Stimulated activated memory B cell treated with anti-CD40 and anti-IgM and Interleukin-4, amounts not matched to agents 10 μg/mL and 1 μg/mL and 100 μg/mL, for 72 hours (primary cell): ENCODE measurements around the gene ABHD4.
"Not testable (repeated sequence)": the region's sequence is repeated elsewhere in the genome, so short reads cannot be mapped to it uniquely, and the experiment has no call there.

Experiments used
- ATAC-seq: fragments of 150-1000 bp; cut with Tn5 transposase; 2 replicates; pipeline ENCODE4 v1.10.0; 2021
- H3K27ac Mint-ChIP-seq: one replicate; pipeline ENCODE4 v1.8.0; 2022; ENCODE audit warnings: mild to moderate bottlenecking, mixed read lengths
- H3K27me3 Mint-ChIP-seq: one replicate; pipeline ENCODE4 v1.8.0; 2022; ENCODE audit warnings: mixed read lengths
- H3K36me3 Mint-ChIP-seq: one replicate; pipeline ENCODE4 v1.8.0; 2022; ENCODE audit warnings: mixed read lengths
- H3K4me1 Mint-ChIP-seq: one replicate; pipeline ENCODE4 v1.8.0; 2022; ENCODE audit warnings: mixed read lengths
- H3K4me3 Mint-ChIP-seq: one replicate; pipeline ENCODE4 v1.8.0; 2022; ENCODE audit warnings: mild to moderate bottlenecking, moderate library complexity, mixed read lengths
- H3K9me3 Mint-ChIP-seq: one replicate; pipeline ENCODE4 v1.8.0; 2022; ENCODE audit warnings: mixed read lengths

Gene ABHD4, protein sequence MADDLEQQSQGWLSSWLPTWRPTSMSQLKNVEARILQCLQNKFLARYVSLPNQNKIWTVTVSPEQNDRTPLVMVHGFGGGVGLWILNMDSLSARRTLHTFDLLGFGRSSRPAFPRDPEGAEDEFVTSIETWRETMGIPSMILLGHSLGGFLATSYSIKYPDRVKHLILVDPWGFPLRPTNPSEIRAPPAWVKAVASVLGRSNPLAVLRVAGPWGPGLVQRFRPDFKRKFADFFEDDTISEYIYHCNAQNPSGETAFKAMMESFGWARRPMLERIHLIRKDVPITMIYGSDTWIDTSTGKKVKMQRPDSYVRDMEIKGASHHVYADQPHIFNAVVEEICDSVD

DNA sequence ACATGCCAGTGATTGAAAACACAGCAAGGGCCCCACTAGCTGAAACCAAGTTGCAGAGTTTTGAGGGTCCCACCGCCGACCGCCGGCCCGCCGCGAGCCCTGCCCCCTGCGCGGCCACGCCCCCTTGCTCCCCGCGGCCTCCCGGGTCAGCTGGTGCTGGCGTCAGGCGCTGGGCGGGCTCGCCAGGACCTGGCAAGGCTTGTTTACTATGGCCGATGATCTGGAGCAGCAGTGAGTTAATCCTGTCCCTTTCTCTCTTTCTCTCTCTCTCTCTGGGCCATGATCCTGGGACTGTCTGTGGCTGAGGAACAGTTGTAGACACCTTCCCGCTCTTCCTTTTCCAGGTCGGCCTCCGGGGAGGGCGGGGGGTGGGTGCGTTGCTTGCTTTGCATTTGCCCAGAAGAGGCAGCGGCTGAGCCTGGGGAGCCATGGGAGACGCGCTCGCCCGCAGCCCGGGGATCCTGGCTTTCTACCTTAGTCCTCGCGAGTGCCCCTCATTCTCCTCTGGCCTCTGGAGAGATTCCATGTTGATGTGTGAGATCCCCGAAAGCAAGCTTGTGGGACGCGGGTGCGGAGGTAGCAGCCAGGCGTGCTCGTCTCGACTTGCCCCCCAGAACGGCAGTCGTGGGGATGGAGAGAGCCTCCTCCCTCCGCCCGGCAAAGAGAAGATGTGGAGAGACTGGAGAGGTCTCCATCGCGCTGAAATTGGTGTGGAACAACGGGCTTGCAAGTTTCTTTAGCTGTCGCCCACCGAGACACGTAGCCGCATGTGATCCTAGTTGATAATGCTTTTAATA is at the start of gene ABHD4:
Gene ABHD4 (plus strand): TSS at position 202 of the 797 bp plus-strand sequence. CDS start 7 bp downstream, at position 209.
- peak; percentile 98 for ATAC-seq
- peak within 1 kb of the TSS; percentile 92 for H3K4me3 Mint-ChIP-seq

DNA sequence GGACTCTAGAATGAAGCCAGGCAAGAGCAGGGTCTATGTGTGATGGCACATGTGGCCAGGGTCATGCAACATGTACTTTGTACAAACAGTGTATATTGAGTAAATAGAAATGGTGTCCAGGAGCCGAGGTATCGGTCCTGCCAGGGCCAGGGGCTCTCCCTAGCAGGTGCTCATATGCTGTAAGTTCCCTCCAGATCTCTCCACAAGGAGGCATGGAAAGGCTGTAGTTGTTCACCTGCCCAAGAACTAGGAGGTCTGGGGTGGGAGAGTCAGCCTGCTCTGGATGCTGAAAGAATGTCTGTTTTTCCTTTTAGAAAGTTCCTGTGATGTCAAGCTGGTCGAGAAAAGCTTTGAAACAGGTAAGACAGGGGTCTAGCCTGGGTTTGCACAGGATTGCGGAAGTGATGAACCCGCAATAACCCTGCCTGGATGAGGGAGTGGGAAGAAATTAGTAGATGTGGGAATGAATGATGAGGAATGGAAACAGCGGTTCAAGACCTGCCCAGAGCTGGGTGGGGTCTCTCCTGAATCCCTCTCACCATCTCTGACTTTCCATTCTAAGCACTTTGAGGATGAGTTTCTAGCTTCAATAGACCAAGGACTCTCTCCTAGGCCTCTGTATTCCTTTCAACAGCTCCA is 48.7 kb upstream of the ABHD4 start:
- Mint-ChIP-seq H3K27ac (peak overlapping the region; percentile 98), H3K27me3 (no peaks in the 10 kb centered on the region), H3K4me3 (no peak overlapping the region), H3K36me3 (peaks cover 39% of the 10 kb centered on the region), H3K4me1 (peaks cover 82% of the 10 kb centered on the region), H3K9me3 (no peaks in the 10 kb centered on the region)
- ATAC-seq: no peak

More for the DNA sequence above, at the start of gene ABHD4:
- H3K4me1 Mint-ChIP-seq: peaks cover 35% of the 10 kb centered on the region
- no peaks in the 10 kb centered on the region for H3K27me3 Mint-ChIP-seq
- H3K36me3 Mint-ChIP-seq: peaks cover 19% of the 10 kb centered on the region
- H3K27ac Mint-ChIP-seq: peak within 1 kb of the TSS; percentile 89
- no peaks in the 10 kb centered on the region for H3K9me3 Mint-ChIP-seq

DNA sequence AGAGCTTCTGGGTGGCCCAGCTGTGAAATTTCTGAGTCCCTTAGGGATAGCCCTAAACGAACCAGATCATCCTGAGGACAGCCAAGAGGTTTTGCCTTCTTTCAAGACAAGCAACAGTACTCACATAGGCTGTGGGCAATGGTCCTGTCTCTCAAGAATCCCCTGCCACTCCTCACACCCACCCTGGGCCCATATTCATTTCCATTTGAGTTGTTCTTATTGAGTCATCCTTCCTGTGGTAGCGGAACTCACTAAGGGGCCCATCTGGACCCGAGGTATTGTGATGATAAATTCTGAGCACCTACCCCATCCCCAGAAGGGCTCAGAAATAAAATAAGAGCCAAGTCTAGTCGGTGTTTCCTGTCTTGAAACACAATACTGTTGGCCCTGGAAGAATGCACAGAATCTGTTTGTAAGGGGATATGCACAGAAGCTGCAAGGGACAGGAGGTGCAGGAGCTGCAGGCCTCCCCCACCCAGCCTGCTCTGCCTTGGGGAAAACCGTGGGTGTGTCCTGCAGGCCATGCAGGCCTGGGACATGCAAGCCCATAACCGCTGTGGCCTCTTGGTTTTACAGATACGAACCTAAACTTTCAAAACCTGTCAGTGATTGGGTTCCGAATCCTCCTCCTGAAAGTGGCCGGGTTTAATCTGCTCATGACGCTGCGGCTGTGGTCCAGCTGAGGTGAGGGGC is 48.0 kb upstream of the ABHD4 start:
- peaks cover 82% of the 10 kb centered on the region for H3K4me1 Mint-ChIP-seq
- peaks cover 38% of the 10 kb centered on the region for H3K36me3 Mint-ChIP-seq
- peak; percentile 95 for ATAC-seq
- H3K9me3 Mint-ChIP-seq: no peaks in the 10 kb centered on the region
- no peaks in the 10 kb centered on the region for H3K27me3 Mint-ChIP-seq
- peak overlapping the region; percentile 98 for H3K27ac Mint-ChIP-seq
- peak overlapping the region; percentile 68 for H3K4me3 Mint-ChIP-seq

DNA sequence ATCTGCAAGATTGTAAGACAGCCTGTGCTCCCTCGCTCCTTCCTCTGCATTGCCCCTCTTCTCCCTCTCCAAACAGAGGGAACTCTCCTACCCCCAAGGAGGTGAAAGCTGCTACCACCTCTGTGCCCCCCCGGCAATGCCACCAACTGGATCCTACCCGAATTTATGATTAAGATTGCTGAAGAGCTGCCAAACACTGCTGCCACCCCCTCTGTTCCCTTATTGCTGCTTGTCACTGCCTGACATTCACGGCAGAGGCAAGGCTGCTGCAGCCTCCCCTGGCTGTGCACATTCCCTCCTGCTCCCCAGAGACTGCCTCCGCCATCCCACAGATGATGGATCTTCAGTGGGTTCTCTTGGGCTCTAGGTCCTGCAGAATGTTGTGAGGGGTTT is 46.5 kb upstream of the ABHD4 start:
- Mint-ChIP-seq H3K27me3 (no peaks in the 10 kb centered on the region), H3K4me1 (peaks cover 86% of the 10 kb centered on the region), H3K27ac (peak overlapping the region; percentile 98), H3K4me3 (peak overlapping the region; percentile 50), H3K36me3 (peaks cover 35% of the 10 kb centered on the region), H3K9me3 (no peaks in the 10 kb centered on the region)
- no peak for ATAC-seq

DNA sequence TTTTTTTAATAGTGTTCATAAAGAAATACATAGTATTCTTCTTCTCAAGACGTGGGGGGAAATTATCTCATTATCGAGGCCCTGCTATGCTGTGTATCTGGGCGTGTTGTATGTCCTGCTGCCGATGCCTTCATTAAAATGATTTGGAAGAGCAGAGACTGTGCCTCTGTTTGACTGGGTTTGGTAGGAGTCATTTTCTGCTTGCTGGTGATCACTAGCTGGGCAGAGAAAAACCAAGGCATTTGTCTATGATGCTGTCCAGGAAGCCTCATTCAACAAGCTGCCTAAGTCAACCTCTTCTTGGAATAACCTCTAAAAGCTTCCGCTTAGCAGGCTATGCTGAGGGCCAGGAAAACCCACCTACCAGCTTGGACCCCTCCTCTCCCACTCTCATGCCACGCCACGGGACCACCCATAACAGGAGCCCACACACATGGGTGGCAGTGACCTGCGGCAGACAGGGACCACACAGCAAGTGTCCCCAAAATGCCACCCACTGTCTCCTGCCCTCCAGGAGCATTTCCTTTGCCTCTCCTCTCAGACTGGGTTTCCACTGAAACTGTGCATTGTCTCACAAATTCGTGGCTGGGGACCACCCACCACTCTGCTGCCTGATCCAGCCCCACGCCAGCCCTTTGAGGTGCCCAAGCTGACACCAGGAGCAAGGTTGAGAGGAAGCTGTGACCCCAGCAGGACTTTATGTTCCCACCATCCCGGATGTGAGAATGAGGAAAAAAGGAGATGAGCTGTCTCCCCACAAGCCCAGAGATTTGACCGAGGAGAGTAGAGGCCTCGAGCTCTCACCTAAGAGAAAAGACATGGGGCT is 45.9 kb upstream of the ABHD4 start:
- Mint-ChIP-seq H3K4me1 (peaks cover 92% of the 10 kb centered on the region), H3K36me3 (peaks cover 35% of the 10 kb centered on the region), H3K9me3 (no peaks in the 10 kb centered on the region), H3K27me3 (no peaks in the 10 kb centered on the region), H3K4me3 (peak overlapping the region; percentile 50), H3K27ac (peak overlapping the region; percentile 98)
- no peak for ATAC-seq

DNA sequence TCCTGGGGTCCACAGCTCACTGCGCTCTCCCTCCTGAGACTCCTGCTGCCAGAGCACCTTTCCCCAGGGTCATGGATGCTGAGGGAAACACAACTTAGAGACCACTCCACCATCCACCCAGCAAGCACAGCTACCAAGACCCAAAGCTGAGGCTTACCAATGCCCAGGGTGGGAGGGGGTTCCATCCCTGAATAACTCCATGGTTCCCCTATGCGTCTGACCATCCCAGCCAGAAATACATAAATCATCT is 45.3 kb upstream of the ABHD4 start:
- ATAC-seq: no peak
- Mint-ChIP-seq H3K4me1 (peaks cover 96% of the 10 kb centered on the region), H3K27me3 (no peaks in the 10 kb centered on the region), H3K4me3 (peak overlapping the region; percentile 32), H3K27ac (peak overlapping the region; percentile 98), H3K9me3 (no peaks in the 10 kb centered on the region), H3K36me3 (peaks cover 31% of the 10 kb centered on the region)

DNA sequence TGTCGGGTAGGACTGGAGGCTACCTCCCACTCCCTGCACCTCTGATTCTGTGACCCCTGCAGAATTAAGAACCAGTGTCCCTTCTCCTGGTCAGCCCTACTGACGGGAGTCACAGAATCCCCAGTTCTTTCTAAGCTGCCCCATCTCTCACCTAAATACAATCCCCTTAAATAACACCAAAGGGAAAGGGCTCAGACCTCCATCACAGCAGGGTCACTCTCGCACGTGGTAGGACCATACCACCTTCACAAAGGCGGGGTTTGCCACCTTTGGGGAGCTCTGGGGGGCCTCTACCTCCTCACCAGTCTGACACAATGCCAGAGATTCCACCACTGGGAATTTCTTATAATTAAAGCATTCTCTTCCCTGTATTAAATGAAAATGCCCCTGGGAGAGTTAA is 44.7 kb upstream of the ABHD4 start:
- peak overlapping the region; percentile 98 for H3K27ac Mint-ChIP-seq
- peaks cover 96% of the 10 kb centered on the region for H3K4me1 Mint-ChIP-seq
- peaks cover 24% of the 10 kb centered on the region for H3K36me3 Mint-ChIP-seq
- no peaks in the 10 kb centered on the region for H3K9me3 Mint-ChIP-seq
- H3K4me3 Mint-ChIP-seq: no peak overlapping the region
- no peak for ATAC-seq
- H3K27me3 Mint-ChIP-seq: no peaks in the 10 kb centered on the region

DNA sequence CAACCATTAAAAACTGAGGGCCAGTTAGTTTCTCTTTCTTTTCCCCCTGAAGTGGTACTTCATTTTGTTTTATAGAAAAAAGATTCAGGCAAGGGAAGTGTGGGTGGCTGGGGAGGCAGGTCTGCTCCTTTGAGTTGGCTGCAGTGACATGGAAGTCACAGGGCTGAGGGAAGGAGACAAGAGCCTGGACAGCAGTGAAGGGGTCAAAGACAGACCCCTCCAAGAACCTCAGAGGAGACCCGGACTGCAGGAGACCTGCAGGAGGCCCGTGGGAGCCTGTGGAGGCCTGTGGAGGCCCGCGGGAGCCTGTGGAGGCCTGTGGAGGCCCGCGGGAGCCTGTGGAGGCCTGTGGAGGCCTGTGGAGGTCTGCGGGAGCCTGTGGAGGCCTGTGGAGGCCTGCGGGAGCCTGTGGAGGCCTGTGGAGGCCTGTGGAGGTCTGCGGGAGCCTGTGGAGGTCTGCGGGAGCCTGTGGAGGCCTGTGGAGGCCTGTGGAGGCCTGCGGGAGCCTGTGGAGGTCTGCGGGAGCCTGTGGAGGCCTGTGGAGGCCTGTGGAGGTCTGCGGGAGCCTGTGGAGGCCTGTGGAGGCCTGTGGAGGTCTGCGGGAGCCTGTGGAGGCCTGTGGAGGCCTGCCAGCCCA is 44.1 kb upstream of the ABHD4 start:
- Mint-ChIP-seq H3K4me1 (peaks cover 96% of the 10 kb centered on the region), H3K36me3 (peaks cover 23% of the 10 kb centered on the region), H3K27ac (peak overlapping the region; percentile 98)
- ATAC-seq, H3K9me3 Mint-ChIP-seq, H3K27me3 Mint-ChIP-seq, H3K4me3 Mint-ChIP-seq: not testable (repeated sequence)

DNA sequence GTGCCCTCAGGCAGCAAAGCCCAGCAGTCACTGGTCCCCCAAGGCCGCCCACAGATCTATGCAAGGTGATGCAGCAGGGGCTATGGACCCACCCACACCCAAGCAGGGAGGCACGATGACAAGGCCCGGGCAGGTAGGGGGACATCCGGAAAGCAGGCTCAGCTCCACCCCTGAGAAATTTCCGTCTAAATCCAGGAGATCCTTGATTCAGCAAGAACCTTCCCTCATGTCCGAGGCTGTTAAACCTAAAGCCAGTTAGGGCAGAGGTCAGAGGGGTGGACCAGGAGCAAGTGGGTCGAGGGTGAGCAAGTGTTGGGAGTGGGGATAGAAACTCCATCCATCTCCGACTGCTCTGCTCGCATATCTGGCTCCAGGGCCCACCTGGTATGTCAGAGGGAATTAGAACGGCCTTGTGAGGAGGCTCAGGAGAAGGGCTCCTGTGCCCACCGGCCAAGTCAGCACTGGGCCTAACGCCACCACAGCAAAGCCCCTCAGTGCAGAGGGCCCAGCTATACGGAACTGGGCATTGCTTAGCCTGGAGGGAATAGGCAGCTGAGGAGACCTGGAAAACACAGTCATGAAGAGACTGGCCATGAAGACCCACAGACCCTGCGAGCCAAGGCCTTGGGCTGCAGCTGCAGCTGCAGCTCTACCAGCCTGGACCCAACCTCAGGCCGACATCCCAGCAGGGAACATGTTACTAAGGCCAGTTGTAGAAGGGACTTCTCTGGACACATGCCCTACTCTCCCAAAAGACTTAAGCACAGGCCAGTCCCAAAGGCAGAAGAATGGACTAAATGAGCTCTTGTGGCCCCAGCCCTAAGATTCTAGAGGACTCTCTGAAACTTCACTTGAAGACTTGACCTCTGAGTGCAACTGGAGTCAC is 43.4 kb upstream of the ABHD4 start:
- ATAC-seq: no peak
- peaks cover 93% of the 10 kb centered on the region for H3K4me1 Mint-ChIP-seq
- no peaks in the 10 kb centered on the region for H3K27me3 Mint-ChIP-seq
- no peak overlapping the region for H3K4me3 Mint-ChIP-seq
- H3K9me3 Mint-ChIP-seq: no peaks in the 10 kb centered on the region
- peak overlapping the region; percentile 98 for H3K27ac Mint-ChIP-seq
- H3K36me3 Mint-ChIP-seq: peaks cover 23% of the 10 kb centered on the region

DNA sequence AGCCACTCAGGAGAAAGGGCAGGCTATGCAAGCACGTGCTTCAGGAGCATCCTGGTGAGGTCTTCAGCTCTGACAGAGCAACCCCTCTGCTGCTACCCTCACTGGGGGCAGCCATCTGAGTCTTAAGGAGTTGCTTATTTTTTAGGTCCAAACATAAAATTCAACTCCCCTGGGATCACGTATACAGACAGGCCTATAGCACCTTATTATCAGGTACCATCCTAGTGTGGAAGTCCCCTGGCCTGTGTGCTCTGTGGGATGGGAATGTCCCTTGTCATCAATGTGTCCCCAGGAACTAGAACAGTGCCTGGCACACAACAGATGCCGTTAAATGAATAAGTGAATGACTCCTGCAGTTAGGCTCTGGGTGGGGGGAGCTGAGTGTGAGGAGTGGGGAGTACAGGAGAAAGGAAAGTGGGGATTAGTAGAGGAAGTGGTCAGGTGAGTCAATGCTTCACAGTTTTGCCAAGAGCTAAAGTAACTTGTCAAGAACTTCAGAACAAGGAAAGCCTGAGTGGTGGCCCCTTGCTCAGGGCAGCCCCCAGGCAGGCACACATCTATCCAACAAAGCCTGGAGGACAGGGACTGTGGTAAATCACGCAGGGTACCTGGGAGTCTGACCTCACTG is 42.6 kb upstream of the ABHD4 start:
- no peak for ATAC-seq
- H3K27ac Mint-ChIP-seq: peak overlapping the region; percentile 98
- peaks cover 91% of the 10 kb centered on the region for H3K4me1 Mint-ChIP-seq
- peak overlapping the region; percentile 66 for H3K4me3 Mint-ChIP-seq
- H3K36me3 Mint-ChIP-seq: peaks cover 23% of the 10 kb centered on the region
- H3K27me3 Mint-ChIP-seq: no peaks in the 10 kb centered on the region
- no peaks in the 10 kb centered on the region for H3K9me3 Mint-ChIP-seq

DNA sequence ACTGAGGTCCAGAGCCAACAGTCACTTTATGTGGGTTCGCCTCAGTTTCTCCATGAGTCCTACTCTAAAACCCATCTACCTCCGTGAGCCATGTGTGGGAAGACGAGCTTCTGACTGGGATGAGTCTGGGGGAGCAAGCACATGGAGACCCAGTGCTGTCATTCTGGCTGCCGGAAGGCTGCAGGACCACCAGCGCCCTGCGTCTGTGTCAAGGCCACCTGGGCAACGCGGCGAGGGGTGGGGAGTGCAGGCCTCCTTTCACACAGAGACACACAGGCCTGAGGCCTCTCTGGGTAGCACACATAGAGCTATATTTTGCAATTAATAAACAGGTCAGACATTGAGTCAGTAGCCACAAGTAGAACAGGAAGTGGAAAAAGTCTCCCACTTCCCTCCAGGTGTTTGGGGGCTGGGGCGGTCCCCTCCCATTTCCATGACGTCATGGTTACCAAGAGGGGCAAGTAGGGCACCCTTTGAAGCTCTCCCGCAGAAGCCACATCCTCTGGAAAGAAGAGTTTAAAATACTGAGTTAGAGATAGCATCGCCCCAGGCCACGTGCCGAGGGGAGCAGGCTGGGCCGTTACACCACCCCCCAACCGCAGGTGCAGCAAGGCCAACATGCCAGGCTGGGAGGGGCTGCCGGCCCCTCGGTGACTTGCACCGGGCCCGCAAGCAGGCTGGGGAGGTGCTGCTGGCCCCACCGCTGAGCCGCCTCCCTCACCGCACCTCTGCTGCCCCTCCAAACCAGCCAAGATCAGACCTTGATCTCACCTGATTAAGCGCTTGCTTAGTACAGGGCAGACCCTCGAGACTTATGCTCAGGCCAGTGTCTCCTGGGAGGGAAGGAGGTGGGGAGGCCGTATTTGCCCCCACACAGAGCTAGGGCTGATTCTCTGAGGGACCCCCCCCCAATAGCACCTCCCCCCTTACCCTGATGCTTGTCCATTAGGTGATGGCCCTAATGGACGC is 41.8 kb upstream of the ABHD4 start:
- Mint-ChIP-seq H3K4me1 (peaks cover 91% of the 10 kb centered on the region), H3K36me3 (peaks cover 23% of the 10 kb centered on the region)

DNA sequence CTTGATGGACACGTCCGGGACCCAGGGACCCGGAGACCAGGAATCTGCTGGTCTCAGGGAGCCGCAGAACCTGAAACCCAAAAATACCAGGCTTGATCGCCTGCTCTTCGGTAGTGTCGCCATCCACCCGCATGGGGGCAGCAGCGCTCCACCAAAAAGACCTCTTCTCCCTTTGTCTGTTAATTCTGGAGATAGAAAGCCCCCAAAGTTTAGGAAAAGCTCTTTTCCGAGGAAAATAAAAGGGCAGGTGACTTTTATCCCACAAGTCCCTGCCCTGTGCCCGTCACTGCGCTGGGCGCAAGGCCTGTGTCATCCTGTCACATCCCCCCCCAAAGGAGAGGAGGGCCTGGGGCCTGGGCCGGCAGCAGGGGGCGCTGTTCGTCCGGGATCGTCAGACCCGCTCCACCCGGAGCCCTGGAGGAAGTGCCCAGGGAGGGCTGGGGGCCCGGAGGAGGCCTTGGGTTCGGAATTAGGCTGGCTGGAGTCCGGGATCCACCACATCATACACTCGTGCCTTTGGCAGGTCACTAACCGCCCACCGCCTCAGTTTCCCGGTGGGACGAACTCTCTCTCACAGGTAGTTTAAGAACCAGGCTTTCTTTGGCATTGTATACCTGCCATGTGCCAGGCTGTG is 41.0 kb upstream of the ABHD4 start:
- H3K36me3 Mint-ChIP-seq: peaks cover 15% of the 10 kb centered on the region
- no peaks in the 10 kb centered on the region for H3K27me3 Mint-ChIP-seq
- no peaks in the 10 kb centered on the region for H3K9me3 Mint-ChIP-seq
- peak overlapping the region; percentile 66 for H3K4me3 Mint-ChIP-seq
- peak; percentile 73 for ATAC-seq
- peaks cover 91% of the 10 kb centered on the region for H3K4me1 Mint-ChIP-seq
- H3K27ac Mint-ChIP-seq: peak overlapping the region; percentile 98

More for the DNA sequence above, 41.8 kb upstream of the ABHD4 start:
- no peaks in the 10 kb centered on the region for H3K9me3 Mint-ChIP-seq
- peak overlapping the region; percentile 98 for H3K27ac Mint-ChIP-seq
- H3K27me3 Mint-ChIP-seq: no peaks in the 10 kb centered on the region
- ATAC-seq: peak; percentile 92
- H3K4me3 Mint-ChIP-seq: peak overlapping the region; percentile 66
